GM21381 (cell line): ENCODE data around the gene COG3.

Experiments
- ATAC-seq: cut with Tn5 transposase; IDR thresholded peaks from one replicate; pipeline ENCODE4 v1.9.1; 2021; ENCODE audit warnings: mild to moderate bottlenecking, moderate library complexity; ENCODE audit not compliant: unreplicated experiment

COG3 gene

DNA sequence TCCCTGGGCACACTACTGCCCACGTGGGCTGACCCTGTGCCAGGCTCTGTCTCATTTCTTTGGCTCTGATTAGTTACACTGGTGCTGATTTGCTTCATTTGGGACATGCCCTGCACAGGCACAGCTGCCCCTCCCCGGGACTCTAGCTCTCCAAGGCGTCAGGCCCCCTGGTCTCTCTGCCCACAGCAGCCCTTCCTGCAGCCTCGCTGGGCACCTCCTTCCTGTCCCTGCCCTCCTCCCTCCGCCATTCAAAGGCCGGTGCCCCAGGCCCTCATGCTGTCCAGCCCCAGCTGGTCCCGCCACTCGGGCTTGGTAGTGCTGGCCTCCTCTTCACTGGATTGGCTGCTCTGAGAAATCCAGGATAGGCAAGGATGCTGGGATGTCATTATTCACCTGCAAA lies 77.7 kb downstream of the COG3 start:
- ATAC-seq: no peak

DNA sequence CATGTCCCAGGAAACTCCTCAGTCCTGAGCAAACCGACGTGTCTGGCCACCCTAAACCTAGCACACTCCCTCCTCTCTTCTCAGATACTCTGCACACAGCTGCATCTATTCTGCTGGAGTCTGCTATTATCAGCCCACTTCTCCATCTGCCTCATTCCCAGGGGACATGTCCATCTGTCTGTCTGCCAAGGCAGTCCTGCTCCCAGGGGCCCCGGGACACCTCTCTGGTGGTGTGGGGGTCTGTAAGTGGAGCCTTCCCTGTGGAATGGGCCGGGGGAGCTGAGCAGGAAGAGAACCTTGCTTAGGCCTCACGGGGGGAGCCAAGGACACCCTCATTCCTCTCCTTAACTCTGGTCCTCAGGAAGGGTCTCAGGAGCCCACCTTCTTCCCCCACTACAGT lies 78.1 kb downstream of the COG3 start:
- ATAC-seq: no peak

DNA sequence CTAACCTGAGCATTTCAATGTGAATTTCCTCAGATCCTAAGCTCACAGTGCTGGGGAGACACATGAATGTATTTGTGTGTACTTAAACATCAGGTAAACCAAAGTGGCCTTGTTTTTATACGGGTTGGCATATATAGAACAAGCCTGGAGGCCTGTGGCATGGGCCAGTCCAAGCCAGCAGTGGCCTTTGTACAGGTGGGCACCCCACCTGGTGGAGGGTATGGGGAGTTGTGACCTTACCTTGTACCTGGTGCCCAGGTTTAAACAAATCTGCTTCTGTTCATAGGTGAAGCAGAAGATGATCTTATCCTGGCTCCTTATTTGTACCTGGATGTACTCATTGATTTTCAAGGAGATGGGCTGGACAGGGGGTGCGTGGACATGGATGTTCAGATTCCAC lies 79.8 kb downstream of the COG3 start:
- no peak for ATAC-seq

DNA sequence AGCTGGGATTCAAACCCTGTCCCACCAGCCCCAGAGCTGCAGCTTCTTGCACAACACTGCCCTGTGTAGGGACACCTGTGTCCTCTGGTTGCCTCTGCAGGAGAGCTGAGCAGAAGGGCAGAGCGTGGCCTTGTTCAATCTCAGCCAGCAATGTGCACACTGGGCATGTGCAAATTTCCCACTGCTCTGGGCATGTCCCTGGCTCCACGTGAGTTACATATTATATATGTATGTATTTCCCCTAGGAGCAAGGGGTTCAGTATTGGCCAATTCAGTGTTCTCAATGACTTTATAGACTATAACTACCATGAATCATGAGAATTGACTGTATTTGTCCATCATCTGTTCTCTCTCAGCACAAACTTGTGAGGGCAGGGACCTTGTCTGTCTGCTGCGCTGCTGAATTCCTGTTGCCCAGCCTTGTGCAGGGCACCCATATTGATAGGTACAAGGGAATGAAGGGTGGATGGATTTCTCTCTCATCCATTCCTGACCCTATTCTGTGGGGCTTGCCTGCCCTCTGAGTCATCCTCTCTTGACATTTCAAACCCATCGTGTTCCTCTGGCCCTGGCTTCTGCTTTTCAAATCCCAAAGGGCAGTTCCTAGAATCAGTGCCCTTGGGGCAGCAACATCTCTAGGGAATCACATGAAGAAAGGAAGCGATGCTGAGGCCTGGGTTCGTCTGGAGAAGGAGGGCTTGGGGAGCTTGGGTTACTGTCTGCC lies 81.1 kb downstream of the COG3 start:
- ATAC-seq: no peak

DNA sequence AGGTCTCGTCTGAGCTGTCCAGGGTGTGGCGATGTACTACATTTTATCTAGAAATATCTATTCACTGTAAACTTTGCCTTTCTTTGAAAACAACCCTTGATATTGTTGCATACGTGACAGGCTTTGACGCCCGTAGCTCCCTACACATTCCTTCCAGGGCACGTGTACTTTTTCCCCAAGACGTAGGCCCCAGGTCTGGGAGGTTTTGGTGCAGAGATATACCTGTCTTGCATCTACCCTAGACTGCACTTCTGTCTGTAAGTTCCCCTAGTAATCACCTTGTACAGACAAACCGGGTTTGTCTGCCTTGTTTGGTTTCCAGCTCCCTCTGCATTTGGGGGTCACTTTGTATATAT lies 81.6 kb downstream of the COG3 start:
- ATAC-seq: no peak

DNA sequence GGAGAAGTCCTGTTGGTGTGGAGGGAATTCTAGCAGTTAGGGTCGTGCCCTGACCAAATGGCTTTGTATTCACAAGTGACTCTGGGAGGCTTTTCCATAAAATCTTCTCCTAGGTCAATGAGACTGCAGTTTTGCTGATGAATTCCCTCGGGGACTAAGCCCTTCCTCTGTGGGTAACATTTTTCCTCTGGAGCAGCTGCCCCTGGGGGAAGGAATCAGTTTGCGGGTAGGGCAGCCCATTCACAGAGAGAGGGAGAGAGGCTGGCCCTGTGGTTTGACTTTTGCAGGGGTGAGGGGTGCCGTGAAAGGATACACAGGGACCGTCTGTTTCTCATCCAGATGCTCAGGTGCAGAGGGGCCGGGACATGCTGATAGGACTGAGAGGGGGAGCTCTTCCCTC lies 83.5 kb downstream of the COG3 start:
- ATAC-seq: no peak

DNA sequence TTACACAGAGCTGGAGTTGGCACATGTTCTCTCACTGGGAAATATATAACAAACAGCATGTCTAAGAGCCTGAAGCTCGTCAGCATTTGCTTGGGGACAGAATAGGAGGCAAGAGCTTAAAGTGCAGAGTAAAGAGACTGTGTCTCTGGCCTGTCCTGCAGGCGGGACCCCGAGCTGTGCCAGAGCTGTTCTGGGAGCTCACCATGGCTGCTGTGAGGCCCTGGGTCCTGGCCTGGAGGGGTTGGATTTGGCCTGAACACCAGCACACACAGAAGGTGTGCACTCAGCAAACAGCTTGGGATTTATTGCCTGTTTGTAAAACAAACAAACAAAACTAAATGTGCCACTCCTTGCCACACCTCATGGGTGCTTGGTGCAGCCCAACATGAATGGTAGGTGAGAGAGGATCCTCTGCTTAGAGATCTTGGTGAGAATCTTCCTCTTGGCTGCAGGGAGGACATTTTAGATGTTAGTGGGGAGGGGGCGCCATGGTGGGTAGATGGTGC lies 89.9 kb downstream of the COG3 start:
- no peak for ATAC-seq

DNA sequence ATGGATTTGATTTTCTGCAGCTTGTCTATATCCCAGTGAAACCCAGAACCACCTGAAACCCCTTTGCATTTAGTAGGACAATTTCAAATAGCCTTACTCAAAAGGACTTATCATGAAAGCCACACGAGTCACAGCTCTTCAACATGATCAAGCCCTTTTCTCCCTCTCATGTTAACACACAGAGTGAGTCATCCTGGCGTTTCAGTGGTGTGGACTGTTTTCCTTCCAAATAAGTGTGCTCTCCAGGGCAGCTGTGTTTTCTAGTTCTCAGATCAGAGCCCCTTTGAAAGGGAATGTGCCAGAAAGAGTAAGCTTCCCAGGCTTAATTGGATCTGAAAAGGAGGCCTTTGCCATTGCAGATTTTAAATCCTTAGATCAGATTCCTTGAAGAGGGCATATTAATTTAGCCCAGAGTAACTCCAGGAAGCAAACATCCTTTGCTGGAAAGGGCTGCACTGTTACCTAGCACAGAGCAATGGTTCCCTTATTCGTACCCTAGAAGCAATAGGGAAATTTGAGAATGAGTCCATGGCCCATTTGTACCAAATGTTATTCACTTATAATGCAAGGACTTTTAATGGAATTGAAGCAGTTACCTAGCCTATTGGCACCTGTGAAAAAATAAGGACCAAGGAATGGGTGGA lies 99.5 kb downstream of the COG3 start:
- no peak for ATAC-seq

DNA sequence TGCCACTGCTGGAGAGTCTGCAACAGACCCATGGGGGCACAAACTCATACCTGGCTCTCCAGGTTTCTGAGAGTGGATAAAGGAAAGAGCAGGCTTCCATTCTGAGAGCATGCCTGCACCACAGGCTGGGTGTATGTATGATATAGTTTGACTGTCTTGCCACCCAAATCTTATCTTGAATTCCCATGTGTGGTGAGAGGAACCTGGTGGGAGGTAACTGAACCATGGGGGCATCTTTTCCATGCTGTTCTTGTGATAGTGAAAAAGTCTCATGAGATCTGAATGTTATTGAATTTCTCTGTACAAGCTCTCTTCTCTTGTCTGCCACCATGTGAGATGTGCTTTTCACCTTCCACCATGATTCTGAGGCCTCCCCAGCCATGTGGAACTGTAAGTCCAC lies 100.6 kb downstream of the COG3 start:
- no peak for ATAC-seq

DNA sequence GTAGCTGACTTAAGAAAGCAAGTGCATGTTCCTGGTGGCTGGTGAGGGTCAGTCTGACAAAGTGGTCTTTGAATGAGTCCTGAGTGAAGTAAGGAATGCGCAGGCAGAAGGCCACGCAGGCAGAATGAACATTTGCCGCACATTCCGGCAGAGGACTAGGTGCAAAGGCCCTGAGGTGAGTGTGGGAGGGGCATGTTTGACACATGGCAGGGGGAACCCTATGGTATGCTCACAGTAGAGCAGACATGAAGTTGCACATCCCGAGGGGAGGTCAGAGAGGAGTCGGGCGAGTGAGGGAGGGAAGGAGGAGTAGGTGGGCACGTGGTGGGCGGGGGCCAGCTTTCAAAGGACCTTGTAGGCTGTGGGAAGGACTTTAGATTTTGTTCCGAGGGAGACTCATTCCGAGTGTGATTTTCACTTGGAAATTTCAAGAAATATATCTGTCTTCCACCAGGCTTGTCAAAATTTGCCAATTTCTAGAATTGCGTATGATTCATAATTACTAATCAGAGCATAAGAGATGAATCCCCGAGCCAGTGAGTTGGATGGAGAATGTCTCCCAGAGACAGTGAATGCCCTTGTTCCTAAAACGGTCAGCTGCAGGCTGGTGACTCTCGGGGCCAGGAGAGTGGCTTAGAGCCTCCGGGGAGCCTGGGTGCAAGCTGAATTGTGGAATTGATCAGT lies 110.5 kb downstream of the COG3 start:
- ATAC-seq: no peak

DNA sequence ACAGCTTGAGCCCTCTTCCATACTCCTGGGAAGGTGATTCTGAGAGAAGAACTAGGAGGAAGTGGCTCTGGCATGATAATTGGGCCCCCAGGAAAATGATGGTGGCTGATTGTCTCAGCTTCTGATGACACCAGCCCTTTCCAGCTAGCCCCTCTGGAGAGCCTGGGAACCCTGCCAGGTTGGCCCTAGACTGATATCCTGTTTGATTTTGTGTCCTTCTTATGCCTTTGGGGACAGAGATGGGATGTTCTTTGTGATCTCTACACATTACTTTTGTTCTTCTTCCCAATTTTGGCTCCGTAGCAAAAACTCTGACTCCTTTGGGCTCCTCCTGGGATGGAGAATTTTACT lies 111.1 kb downstream of the COG3 start:
- ATAC-seq: no peak

DNA sequence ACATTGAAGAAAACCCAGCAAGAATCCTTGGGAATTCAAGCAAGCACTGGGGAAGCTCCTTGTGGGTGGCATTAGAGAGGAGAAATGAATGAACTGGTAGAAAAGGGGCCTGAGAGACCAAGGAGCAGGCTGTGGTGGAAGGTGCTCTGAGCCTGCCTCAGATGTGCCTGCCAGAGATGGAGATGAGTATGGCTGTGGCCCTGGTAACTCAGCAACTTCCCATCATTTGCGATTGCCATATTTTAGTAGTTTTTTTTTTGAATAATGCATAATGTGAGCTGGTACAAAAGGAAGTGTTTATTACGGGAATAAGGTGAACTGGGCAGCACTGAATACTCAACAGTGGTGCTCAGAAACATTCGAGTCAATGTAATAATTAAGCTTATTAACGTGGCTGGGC lies 111.7 kb downstream of the COG3 start:
- no peak for ATAC-seq

DNA sequence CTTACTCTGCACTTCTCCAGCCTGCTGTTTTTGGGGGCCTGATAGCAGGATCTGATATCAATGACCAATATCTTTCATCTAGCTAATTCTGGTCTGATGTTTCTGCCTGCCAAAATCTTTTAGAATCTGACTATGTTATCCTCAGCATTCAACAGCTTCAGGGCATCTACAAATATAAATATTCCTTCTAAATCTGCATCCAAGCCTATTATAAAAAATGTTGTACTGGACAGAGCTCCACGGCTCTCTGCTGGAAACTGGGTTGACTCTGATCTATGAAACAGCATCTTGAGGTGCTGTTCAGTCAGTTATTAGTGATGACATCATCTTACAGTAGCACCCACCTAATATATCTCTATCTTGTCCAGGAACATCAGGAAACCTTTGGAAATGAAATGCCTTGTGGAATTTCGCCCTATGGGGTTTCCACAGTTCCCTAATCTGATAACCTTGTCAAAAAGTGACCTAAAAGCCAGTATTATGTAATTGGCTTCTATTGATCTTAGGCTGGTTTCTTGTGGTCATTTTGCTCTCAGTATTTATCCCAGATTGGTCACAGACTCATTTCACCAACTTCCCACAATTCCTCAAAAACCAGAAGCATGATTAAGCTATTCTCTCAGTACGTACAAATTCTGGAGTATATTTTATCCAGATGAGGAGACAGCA lies 117.8 kb downstream of the COG3 start:
- ATAC-seq: no peak

DNA sequence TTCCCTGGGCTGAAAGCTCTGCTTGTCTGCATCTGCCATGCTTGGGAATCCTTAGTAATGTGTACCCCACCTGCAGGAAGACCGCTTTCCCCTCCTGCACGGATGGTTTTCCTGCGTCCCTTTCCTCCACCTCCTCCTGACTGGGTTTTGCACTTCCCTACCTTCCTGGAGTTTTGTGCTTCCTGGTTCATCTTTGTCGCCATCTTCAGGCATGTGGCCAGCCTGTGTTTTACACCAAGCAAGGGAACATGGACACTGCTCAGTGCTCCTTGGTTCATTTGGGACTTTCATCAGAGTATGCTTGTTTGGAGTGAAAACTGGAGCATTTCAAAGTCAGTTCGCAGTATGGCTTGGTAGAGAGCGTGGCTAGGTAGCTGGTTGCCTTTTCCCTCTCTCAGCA lies 120.1 kb downstream of the COG3 start:
- no peak for ATAC-seq
